SK-N-SH treated with all-trans-retinoic acid at 6 μM for 48 hours (cell line): ENCODE measurements around the gene RILPL1.

Source experiments
- ATAC-seq: fragments of 200-7000 bp; cut with Tn5 transposase; 3 replicates; pipeline ENCODE4 v1.9.1; 2020; ENCODE audit warnings: mild to moderate bottlenecking, moderate library complexity
- ARNTL ChIP-seq: fragments of 450-650 bp; formaldehyde crosslinking; IDR thresholded peaks from 2 replicates; pipeline ENCODE4 v1.5.0; 2020; ENCODE audit warnings: low read depth, mild to moderate bottlenecking, moderate library complexity, borderline replicate concordance
- BACH2 ChIP-seq: fragments of 250-450 bp; sonication (Bioruptor Pico); IDR thresholded peaks from 2 replicates; pipeline ENCODE4 v1.9.0; 2021; ENCODE audit warnings: mild to moderate bottlenecking, borderline replicate concordance
- CREB5 ChIP-seq: fragments of 250-450 bp; sonication (Bioruptor Pico); IDR thresholded peaks from 2 replicates; pipeline ENCODE4 v1.5.1; 2020; ENCODE audit warnings: low read depth, mild to moderate bottlenecking, moderate library complexity
- CSRNP3 ChIP-seq: fragments of 250-450 bp; sonication (Bioruptor Pico); IDR thresholded peaks from 2 replicates; pipeline ENCODE4 v1.5.1; 2021; ENCODE audit warnings: mild to moderate bottlenecking, moderate library complexity
- ESRRG ChIP-seq: fragments of 250-450 bp; sonication (Bioruptor Pico); IDR thresholded peaks from 2 replicates; pipeline ENCODE4 v1.6.1; 2021; ENCODE audit warnings: mild to moderate bottlenecking
- ISL1 ChIP-seq: fragments of 250-450 bp; sonication (Bioruptor Pico); IDR thresholded peaks from 2 replicates; pipeline ENCODE4 v2.1.2; 2022; ENCODE audit warnings: mild to moderate bottlenecking, moderate library complexity
- OSR1 ChIP-seq: fragments of 250-450 bp; sonication (Bioruptor Pico); IDR thresholded peaks from 2 replicates; pipeline ENCODE4 v1.8.0; 2022; ENCODE audit warnings: moderate library complexity, mild to moderate bottlenecking, inconsistent platforms
- PATZ1 ChIP-seq: fragments of 250-450 bp; sonication (Bioruptor Pico); IDR thresholded peaks from 2 replicates; pipeline ENCODE4 v1.8.0; 2020; ENCODE audit warnings: mild to moderate bottlenecking, moderate library complexity, borderline replicate concordance
- POU6F1 ChIP-seq: fragments of 250-450 bp; sonication (Bioruptor Pico); IDR thresholded peaks from 2 replicates; pipeline ENCODE4 v1.8.0; 2021; ENCODE audit warnings: low read depth, mild to moderate bottlenecking, moderate library complexity, borderline replicate concordance
- PPARA ChIP-seq: fragments of 250-450 bp; sonication (Bioruptor Pico); IDR thresholded peaks from 2 replicates; pipeline ENCODE4 v1.5.0; 2020; ENCODE audit warnings: mild to moderate bottlenecking, borderline replicate concordance
- RARB ChIP-seq: fragments of 250-450 bp; sonication (Bioruptor Pico); IDR thresholded peaks from 2 replicates; pipeline ENCODE4 v1.8.0; 2021; ENCODE audit warnings: mild to moderate bottlenecking, moderate library complexity
- SNAI2 ChIP-seq: fragments of 250-450 bp; sonication (Bioruptor Pico); IDR thresholded peaks from 2 replicates; pipeline ENCODE4 v1.5.0; 2020; ENCODE audit warnings: mild to moderate bottlenecking, moderate library complexity
- TCF4 ChIP-seq: fragments of 250-450 bp; sonication (Bioruptor Pico); IDR thresholded peaks from 2 replicates; pipeline ENCODE4 v1.8.0; 2021; ENCODE audit warnings: mild to moderate bottlenecking, moderate library complexity, borderline replicate concordance
- TOX ChIP-seq: fragments of 250-450 bp; sonication (Bioruptor Pico); IDR thresholded peaks from 2 replicates; pipeline ENCODE4 v1.8.0; 2021; ENCODE audit warnings: mild to moderate bottlenecking, moderate library complexity, borderline replicate concordance
- TSHZ2 ChIP-seq: fragments of 250-450 bp; sonication (Bioruptor Pico); IDR thresholded peaks from 2 replicates; pipeline ENCODE4 v1.5.0; 2020; ENCODE audit warnings: mild to moderate bottlenecking, moderate library complexity
- ZFP3 ChIP-seq: fragments of 250-450 bp; sonication (Bioruptor Pico); IDR thresholded peaks from 2 replicates; pipeline ENCODE4 v1.5.0; 2020; ENCODE audit warnings: mild to moderate bottlenecking, moderate library complexity
- ZFP30 ChIP-seq: fragments of 450-650 bp; formaldehyde crosslinking; IDR thresholded peaks from 2 replicates; pipeline ENCODE4 v1.5.0; 2022; ENCODE audit warnings: mild to moderate bottlenecking, moderate library complexity
- ZNF565 ChIP-seq: fragments of 450-650 bp; formaldehyde crosslinking; conservative IDR thresholded peaks from 2 replicates; pipeline ENCODE4 v1.5.0; 2020; ENCODE audit warnings: low read depth, mild to moderate bottlenecking, moderate library complexity
- ZNF70 ChIP-seq: fragments of 450-650 bp; formaldehyde crosslinking; IDR thresholded peaks from 2 replicates; pipeline ENCODE4 v1.5.0; 2020; ENCODE audit warnings: mild to moderate bottlenecking, moderate library complexity
- ZNF8 ChIP-seq: fragments of 450-650 bp; formaldehyde crosslinking; IDR thresholded peaks from 2 replicates; pipeline ENCODE4 v1.5.0; 2020; ENCODE audit warnings: mild to moderate bottlenecking, moderate library complexity

The RILPL1 gene

GRCh38 chr12:123530668-123531067 is 2.9 kb downstream of the RILPL1 start:
- TF ChIP-seq CSRNP3 (CRISPR knock-in tag) (no peak), POU6F1 (CRISPR knock-in tag) (no peak), CREB5 (CRISPR knock-in tag) (no peak), ZNF565 (CRISPR knock-in tag) (no peak), TSHZ2 (CRISPR knock-in tag) (no peak), PPARA (CRISPR knock-in tag) (no peak), TCF4 (CRISPR knock-in tag) (no peak), ZNF8 (no peak), ZFP30 (CRISPR knock-in tag) (no peak), RARB (CRISPR knock-in tag) (no peak), OSR1 (CRISPR knock-in tag) (no peak), BACH2 (CRISPR knock-in tag) (no peak)
- no peak for ATAC-seq

GRCh38 chr12:123529686-123530085 is 3.8 kb downstream of the RILPL1 start:
- TF ChIP-seq ZNF8 (no peak), ESRRG (CRISPR knock-in tag) (no peak), ZNF70 (CRISPR knock-in tag) (no peak), ARNTL (no peak), ZFP30 (CRISPR knock-in tag) (no peak), PATZ1 (CRISPR knock-in tag) (no peak), ISL1 (no peak), ZNF565 (CRISPR knock-in tag) (no peak), TOX (CRISPR knock-in tag) (no peak), BACH2 (CRISPR knock-in tag) (no peak), SNAI2 (no peak), RARB (CRISPR knock-in tag) (no peak)
- no peak for ATAC-seq

- no peak for ATAC-seq
- TF ChIP-seq CSRNP3 (CRISPR knock-in tag) (no peak), ARNTL (no peak), ZNF70 (CRISPR knock-in tag) (no peak), ZFP30 (CRISPR knock-in tag) (no peak), ZFP3 (CRISPR knock-in tag) (no peak), ISL1 (no peak), PATZ1 (CRISPR knock-in tag) (no peak), TSHZ2 (CRISPR knock-in tag) (no peak), ESRRG (CRISPR knock-in tag) (no peak), RARB (CRISPR knock-in tag) (no peak)
Measured at GRCh38 chr12:123528858-123529257, 4.7 kb downstream of the RILPL1 start.
